RWPE2 (cell line): Measurements from ENCODE around the gene PAPPA2.

ENCODE experiments used
- ATAC-seq: fragments of 200-7000 bp; cut with Tn5 transposase; 3 replicates; pipeline ENCODE4 v1.9.1; 2021; ENCODE audit warnings: low read depth
- DNase-seq: peaks from one replicate; pipeline ENCODE4 v3.0.0-alpha.2; 2020; ENCODE audit warnings: low spot score
- H3K27ac ChIP-seq: fragments of 450-650 bp; 2 replicates; pipeline ENCODE4 v1.5.1; 2017; ENCODE audit warnings: mild to moderate bottlenecking; ENCODE audit not compliant: poor library complexity, severe bottlenecking
- H3K27me3 ChIP-seq: fragments of 250-450 bp; sonication (Bioruptor Pico); 2 replicates; pipeline ENCODE4 v1.5.1; 2021; ENCODE audit warnings: mild to moderate bottlenecking, moderate library complexity; ENCODE audit not compliant: insufficient read depth, poor library complexity, severe bottlenecking
- H3K36me3 ChIP-seq: fragments of 250-450 bp; sonication (Bioruptor Pico); 2 replicates; pipeline ENCODE4 v1.5.1; 2020; ENCODE audit warnings: low read depth, mild to moderate bottlenecking, moderate library complexity
- H3K4me1 ChIP-seq: fragments of 250-450 bp; sonication (Bioruptor Pico); 2 replicates; pipeline ENCODE4 v1.5.1; 2021; ENCODE audit warnings: mild to moderate bottlenecking, moderate library complexity; ENCODE audit not compliant: insufficient read depth, poor library complexity, severe bottlenecking
- H3K4me3 ChIP-seq: fragments of 250-450 bp; sonication (Bioruptor Pico); 2 replicates; pipeline ENCODE4 v1.5.1; 2021; ENCODE audit warnings: mild to moderate bottlenecking, moderate library complexity; ENCODE audit not compliant: severe bottlenecking
- H3K9me3 ChIP-seq: fragments of 250-450 bp; sonication (Bioruptor Pico); 2 replicates; pipeline ENCODE4 v1.5.1; 2021; ENCODE audit warnings: mild to moderate bottlenecking, moderate library complexity; ENCODE audit not compliant: severe bottlenecking
- TF ChIP-seq, protein P1 (sequence below): fragments of 450-650 bp; IDR thresholded peaks from one replicate; pipeline ENCODE4 v1.5.1; 2017; ENCODE audit warnings: mild to moderate bottlenecking, moderate library complexity; ENCODE audit not compliant: poor library complexity, severe bottlenecking

PAPPA2 gene

DNA sequence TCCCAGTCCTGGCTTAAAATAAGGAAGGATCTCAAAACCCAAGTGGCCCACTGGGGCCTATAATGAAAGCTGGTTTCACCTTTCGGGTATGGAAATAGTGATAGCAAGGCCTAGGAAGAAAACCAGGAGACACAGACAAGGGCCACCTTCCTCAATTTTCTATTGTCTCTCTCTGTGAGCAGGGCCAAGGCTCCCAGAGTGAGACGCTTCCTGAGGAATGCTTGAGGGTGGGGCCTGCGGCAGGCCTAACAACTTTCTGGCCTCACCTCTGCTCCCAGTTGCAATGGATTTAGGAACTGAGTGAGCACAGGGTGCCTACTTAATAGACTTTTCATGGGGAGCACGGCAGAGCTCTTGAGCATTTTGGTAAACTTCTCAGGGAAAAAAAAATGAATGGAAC is 400.6 kb downstream of the PAPPA2 start:
- Histone ChIP-seq H3K9me3 (no peaks in the 10 kb centered on the region), H3K4me3 (no peak overlapping the region), H3K27ac (no peak overlapping the region), H3K4me1 (no peaks in the 10 kb centered on the region), H3K36me3 (no peaks in the 10 kb centered on the region), H3K27me3 (no peaks in the 10 kb centered on the region)
- TF ChIP-seq, protein P1, sequence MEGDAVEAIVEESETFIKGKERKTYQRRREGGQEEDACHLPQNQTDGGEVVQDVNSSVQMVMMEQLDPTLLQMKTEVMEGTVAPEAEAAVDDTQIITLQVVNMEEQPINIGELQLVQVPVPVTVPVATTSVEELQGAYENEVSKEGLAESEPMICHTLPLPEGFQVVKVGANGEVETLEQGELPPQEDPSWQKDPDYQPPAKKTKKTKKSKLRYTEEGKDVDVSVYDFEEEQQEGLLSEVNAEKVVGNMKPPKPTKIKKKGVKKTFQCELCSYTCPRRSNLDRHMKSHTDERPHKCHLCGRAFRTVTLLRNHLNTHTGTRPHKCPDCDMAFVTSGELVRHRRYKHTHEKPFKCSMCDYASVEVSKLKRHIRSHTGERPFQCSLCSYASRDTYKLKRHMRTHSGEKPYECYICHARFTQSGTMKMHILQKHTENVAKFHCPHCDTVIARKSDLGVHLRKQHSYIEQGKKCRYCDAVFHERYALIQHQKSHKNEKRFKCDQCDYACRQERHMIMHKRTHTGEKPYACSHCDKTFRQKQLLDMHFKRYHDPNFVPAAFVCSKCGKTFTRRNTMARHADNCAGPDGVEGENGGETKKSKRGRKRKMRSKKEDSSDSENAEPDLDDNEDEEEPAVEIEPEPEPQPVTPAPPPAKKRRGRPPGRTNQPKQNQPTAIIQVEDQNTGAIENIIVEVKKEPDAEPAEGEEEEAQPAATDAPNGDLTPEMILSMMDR: no peak
- ATAC-seq: no peak
- DNase-seq: no peak

DNA sequence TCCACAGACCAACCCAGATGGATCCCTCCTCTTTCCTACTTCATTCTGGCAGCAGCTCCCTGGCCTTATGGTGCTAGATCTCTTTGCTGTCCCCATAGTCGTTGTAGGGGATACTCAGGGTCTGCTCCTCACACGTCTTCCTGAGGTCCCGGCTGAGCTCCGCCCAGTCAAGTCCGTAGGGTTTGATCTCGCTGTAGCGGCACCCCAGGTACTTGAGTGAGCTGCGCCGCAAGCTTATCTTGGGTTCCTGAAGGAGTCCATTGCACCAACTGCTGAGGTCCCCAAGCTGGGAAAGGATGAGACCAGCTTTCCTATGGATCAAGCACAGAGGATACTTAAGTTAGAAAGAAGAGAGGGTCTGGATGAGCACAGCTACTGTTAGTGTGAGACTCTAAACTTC is 401.2 kb downstream of the PAPPA2 start:
- H3K4me3 ChIP-seq: no peak overlapping the region
- H3K36me3 ChIP-seq: no peaks in the 10 kb centered on the region
- no peak for DNase-seq
- peaks cover 2% of the 10 kb centered on the region for H3K27me3 ChIP-seq
- TF ChIP-seq, protein P1: no peak
- H3K27ac ChIP-seq: no peak overlapping the region
- H3K9me3 ChIP-seq: no peaks in the 10 kb centered on the region
- ATAC-seq: no peak
- no peaks in the 10 kb centered on the region for H3K4me1 ChIP-seq

DNA sequence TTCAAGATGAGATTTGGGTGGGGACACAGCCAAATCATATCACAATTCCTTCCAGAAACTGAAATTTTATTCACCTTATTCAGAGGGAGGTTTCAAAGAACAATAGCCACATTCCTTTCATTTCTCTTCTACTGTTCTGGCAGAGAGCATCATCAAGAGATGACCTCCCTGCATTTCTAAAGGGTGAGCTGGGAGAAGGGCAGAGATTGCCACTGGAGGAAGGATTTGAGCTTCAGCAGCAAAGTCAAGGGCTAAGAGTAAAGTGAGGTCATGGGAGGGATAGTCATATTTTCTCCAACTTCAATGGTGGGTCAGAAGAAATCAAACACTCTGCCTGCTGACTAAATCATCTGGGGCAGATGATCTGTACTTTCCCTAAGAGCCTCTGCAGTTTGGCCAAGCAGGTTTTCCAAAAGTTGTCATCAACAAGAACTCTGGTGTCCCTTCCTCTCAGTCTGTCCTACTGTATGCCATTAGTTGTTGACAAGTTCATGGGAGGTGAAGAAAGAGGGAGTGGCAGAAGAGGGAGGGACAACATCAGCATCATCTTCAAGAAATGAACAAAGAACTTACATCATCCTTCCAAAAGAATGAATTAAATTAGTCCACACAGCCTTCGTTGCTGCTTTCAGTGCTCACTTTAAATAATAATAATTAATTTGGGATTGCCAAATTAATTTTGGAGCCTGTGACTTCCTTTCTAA is 403.2 kb downstream of the PAPPA2 start:
- no peaks in the 10 kb centered on the region for H3K36me3 ChIP-seq
- peaks cover 3% of the 10 kb centered on the region for H3K27me3 ChIP-seq
- no peak overlapping the region for H3K27ac ChIP-seq
- H3K4me3 ChIP-seq: no peak overlapping the region
- no peaks in the 10 kb centered on the region for H3K4me1 ChIP-seq
- peak; percentile 51; the same call in 1 of the 3 replicates for ATAC-seq
- TF ChIP-seq, protein P1: no peak
- H3K9me3 ChIP-seq: no peaks in the 10 kb centered on the region
- no peak for DNase-seq

DNA sequence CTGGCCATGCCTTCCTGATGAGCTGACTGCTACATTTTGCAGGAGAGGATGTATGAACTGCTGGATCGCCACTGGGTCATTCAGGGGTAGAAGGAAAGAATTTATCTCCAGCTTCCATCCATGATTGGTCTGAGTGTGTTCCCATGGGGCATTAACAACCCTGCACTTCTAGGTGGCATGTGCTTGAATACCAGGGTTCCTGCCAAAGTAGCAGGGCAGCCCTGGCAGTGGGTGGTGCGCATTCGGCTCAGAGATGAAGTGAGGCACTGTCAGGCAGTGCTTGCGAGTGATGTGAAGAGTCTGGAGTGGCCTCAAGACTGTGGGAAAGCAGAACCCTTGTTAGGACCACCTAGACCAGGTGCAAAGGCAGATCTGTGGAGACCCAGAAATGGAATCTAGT is 406.6 kb downstream of the PAPPA2 start:
- ATAC-seq (no peak), DNase-seq (no peak)
- TF ChIP-seq, protein P1: no peak
- Histone ChIP-seq H3K9me3 (no peaks in the 10 kb centered on the region), H3K4me3 (no peak overlapping the region), H3K36me3 (no peaks in the 10 kb centered on the region), H3K27me3 (peaks cover 10% of the 10 kb centered on the region), H3K4me1 (no peaks in the 10 kb centered on the region), H3K27ac (no peak overlapping the region)

DNA sequence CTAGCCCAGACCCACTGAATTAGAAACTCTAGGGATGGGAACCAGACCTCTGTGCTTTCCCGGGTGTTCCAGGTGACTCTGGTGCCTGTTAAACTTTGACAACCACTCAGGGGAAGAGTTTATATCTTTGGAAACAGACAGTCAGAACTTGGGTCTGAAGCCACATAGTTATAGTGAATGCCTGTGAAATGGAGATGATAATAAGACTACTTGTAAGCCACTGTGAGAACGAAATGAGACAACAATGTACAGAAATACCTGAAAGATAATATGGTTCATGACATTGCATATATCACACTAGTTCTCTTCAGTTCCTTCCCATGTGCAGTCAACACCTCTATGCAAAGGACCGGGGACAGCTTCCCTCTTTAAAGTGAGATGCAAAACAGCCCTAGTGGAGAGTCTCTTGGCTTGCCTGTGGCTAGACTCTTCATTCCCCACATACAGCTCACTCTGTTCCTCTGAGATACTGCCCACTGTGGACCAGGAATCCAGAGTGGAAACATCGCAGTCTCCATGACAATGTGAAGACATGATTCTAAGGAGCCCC is 414.1 kb downstream of the PAPPA2 start:
- TF ChIP-seq, protein P1: no peak
- Histone ChIP-seq H3K36me3 (no peaks in the 10 kb centered on the region), H3K27ac (no peak overlapping the region), H3K9me3 (no peaks in the 10 kb centered on the region), H3K4me3 (no peak overlapping the region), H3K27me3 (peaks cover 7% of the 10 kb centered on the region), H3K4me1 (no peaks in the 10 kb centered on the region)
- ATAC-seq (no peak), DNase-seq (no peak)
